Activated CD8-positive, alpha-beta T cell treated with anti-CD3 and anti-CD28 coated beads for 36 hours (primary cell): Measurements from ENCODE around the gene SMCO1. TPM values are rescaled to one million over a fixed set of nuclear protein-coding genes. Genes with fewer than 3 reads are reported as not detected.

Experiments used
- ATAC-seq: fragments of 200-7000 bp; cut with Tn5 transposase; one replicate; pipeline ENCODE4 v1.10.0; 2021; ENCODE audit warnings: mild to moderate bottlenecking, moderate library complexity
- CTCF ChIA-PET: fragments of 350-600 bp; sonication (Branson Sonifier 250); formaldehyde crosslinking; loops from one replicate; lab custom pipeline; 2021; ENCODE audit warnings: antibody characterized with exemption; lab: Charles Lee
- POLR2A ChIA-PET: fragments of 350-600 bp; sonication (Branson Sonifier 250); formaldehyde crosslinking; loops from one replicate; lab custom pipeline; 2021; ENCODE audit warnings: antibody characterized with exemption; lab: Charles Lee
- DNase-seq: peaks from one replicate; pipeline ENCODE4 v3.0.0-alpha.2; 2020
- H3K27ac Mint-ChIP-seq: one replicate; pipeline ENCODE4 v1.8.0; 2021; ENCODE audit warnings: mild to moderate bottlenecking, mixed read lengths
- H3K27me3 Mint-ChIP-seq: one replicate; pipeline ENCODE4 v1.8.0; 2021; ENCODE audit warnings: mixed read lengths
- H3K36me3 Mint-ChIP-seq: one replicate; pipeline ENCODE4 v1.8.0; 2021; ENCODE audit warnings: low read depth, mixed read lengths
- H3K4me1 Mint-ChIP-seq: one replicate; pipeline ENCODE4 v1.8.0; 2021; ENCODE audit warnings: low read depth, mixed read lengths
- H3K4me3 Mint-ChIP-seq: one replicate; pipeline ENCODE4 v1.8.0; 2021; ENCODE audit warnings: mild to moderate bottlenecking, moderate library complexity, mixed read lengths
- H3K9me3 Mint-ChIP-seq: one replicate; pipeline ENCODE4 v1.8.0; 2021; ENCODE audit warnings: mixed read lengths
- intact Hi-C: fragments of 100-400 bp; cut with micrococcal nuclease; formaldehyde crosslinking; loops from one replicate; pipeline ENCODE4 v1.10.0; 2022
- total RNA-seq, 2 experiments: library from RNA; stranded (reverse); gene quantifications; one replicate each; pipeline ENCODE4 v1.2.3, GENCODE V29; 2021
- TF ChIP-seq, protein P1 (sequence below): fragments of 200-600 bp; IDR thresholded peaks from one replicate; pipeline ENCODE4 v1.8.0; 2022; ENCODE audit warnings: antibody characterized with exemption, mild to moderate bottlenecking

The SMCO1 gene
- total RNA-seq, 2 experiments from 2014 or later, result not detected

- no peaks in the 10 kb centered on the region for H3K4me1 Mint-ChIP-seq
- peaks cover 48% of the 10 kb centered on the region for H3K9me3 Mint-ChIP-seq
- TF ChIP-seq, protein P1, sequence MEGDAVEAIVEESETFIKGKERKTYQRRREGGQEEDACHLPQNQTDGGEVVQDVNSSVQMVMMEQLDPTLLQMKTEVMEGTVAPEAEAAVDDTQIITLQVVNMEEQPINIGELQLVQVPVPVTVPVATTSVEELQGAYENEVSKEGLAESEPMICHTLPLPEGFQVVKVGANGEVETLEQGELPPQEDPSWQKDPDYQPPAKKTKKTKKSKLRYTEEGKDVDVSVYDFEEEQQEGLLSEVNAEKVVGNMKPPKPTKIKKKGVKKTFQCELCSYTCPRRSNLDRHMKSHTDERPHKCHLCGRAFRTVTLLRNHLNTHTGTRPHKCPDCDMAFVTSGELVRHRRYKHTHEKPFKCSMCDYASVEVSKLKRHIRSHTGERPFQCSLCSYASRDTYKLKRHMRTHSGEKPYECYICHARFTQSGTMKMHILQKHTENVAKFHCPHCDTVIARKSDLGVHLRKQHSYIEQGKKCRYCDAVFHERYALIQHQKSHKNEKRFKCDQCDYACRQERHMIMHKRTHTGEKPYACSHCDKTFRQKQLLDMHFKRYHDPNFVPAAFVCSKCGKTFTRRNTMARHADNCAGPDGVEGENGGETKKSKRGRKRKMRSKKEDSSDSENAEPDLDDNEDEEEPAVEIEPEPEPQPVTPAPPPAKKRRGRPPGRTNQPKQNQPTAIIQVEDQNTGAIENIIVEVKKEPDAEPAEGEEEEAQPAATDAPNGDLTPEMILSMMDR, result peak; percentile 75
- no peaks in the 10 kb centered on the region for H3K27me3 Mint-ChIP-seq
- H3K27ac Mint-ChIP-seq, result no peak overlapping the region
- H3K36me3 Mint-ChIP-seq, result peaks cover 15% of the 10 kb centered on the region
- ATAC-seq (peak; percentile 45), DNase-seq (peak; percentile 83)
- CTCF ChIA-PET, result interaction anchor here (0.5 to 5.1 kb wide), 11 partner anchors 9 to 441 kb away, joined by 3 to 31 read pairs (median 4); no protein-coding TSS in a partner anchor
- POLR2A ChIA-PET, result interaction anchor here (0.6 to 1.0 kb wide), 2 partner anchors 12 to 298 kb away, joined by 3 to 4 read pairs; no protein-coding TSS in a partner anchor
- intact Hi-C loops, result loop anchor here (5.0 kb wide), 1 partner anchor 267 kb away; no protein-coding TSS in a partner anchor
- H3K4me3 Mint-ChIP-seq, result no peak overlapping the region
Measured at GRCh38 chr3:196518966-196519717, 4.0 kb upstream of the SMCO1 start.

- peaks cover 48% of the 10 kb centered on the region for H3K9me3 Mint-ChIP-seq
Measured at GRCh38 chr3:196517919-196518318, 2.8 kb upstream of the SMCO1 start.

DNA sequence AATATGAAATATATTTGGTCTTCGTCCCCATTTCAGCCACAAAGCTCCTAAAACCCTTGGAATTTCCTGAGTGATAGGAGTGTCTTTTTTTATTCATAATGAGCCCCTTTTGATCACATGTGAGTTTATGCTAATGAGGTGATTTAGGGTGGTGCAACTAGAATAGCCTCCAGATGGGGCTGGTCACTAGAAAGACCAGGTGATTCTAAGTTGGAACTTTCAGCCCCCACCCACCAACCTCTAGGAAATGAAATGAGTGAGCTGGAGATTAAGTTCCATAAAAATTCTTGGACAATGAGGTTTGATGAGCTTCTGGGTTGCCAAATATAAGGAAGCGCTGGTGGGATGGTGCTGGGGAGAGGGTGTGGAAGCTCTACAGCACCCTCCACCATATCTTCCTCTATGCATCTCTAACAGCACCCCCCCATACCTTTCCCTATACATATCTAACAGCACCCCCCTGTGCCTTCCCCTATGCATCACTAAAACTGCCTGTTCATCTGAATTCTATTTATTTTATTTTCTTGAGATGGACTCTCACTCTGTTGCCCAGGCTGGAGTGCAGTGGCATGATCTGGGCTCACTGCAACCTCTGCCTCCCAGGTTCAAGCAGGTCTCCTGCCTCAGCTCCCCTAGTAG, 2.1 kb upstream of the SMCO1 start:
- POLR2A ChIA-PET, result no interaction called here
- DNase-seq (no peak), ATAC-seq (no peak)
- intact Hi-C loops, result loop anchor here (5.0 kb wide), 1 partner anchor 265 kb away; no protein-coding TSS in a partner anchor
- TF ChIP-seq, protein P1, result no peak
- CTCF ChIA-PET, result interaction anchor here (0.9 to 5.1 kb wide), 4 partner anchors 11 to 264 kb away, joined by 3 to 31 read pairs (median 4); no protein-coding TSS in a partner anchor
- no peak overlapping the region for H3K4me3 Mint-ChIP-seq
- peaks cover 16% of the 10 kb centered on the region for H3K36me3 Mint-ChIP-seq
- no peaks in the 10 kb centered on the region for H3K4me1 Mint-ChIP-seq
- no peak overlapping the region for H3K27ac Mint-ChIP-seq
- H3K27me3 Mint-ChIP-seq, result no peaks in the 10 kb centered on the region
- H3K9me3 Mint-ChIP-seq, result peaks cover 44% of the 10 kb centered on the region

More at GRCh38 chr3:196517919-196518318, 2.8 kb upstream of the SMCO1 start:
- no peaks in the 10 kb centered on the region for H3K27me3 Mint-ChIP-seq
- DNase-seq, result no peak
- TF ChIP-seq, protein P1, result no peak
- no peak overlapping the region for H3K4me3 Mint-ChIP-seq
- peaks cover 16% of the 10 kb centered on the region for H3K36me3 Mint-ChIP-seq
- ChIA-PET CTCF (interaction anchor here (0.9 to 5.1 kb wide), 4 partner anchors 10 to 264 kb away, joined by 3 to 31 read pairs (median 8); no protein-coding TSS in a partner anchor), POLR2A (no interaction called here)
- intact Hi-C loops, result loop anchor here (5.0 kb wide), 1 partner anchor 266 kb away; no protein-coding TSS in a partner anchor
- H3K27ac Mint-ChIP-seq, result no peak overlapping the region
- no peak for ATAC-seq
- no peaks in the 10 kb centered on the region for H3K4me1 Mint-ChIP-seq

DNA sequence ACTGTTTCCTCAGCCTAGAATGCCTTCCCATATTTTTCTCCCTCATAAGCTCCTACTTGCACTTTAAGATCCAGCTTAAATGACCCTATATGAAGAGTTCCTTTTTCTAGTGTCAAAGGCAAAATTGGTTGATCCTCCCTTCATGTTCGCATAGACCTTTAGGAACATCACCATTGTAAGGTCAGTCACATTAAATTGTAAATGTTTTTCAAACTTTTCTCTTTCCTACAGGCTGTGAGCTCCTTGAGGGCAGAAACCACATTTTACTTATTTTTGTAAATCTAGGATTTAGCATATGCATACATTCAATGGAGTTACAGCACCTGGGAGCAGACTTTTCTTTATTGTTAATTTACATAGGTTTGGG, 813 bp downstream of the SMCO1 start:
- H3K36me3 Mint-ChIP-seq, result peaks cover 5% of the 10 kb centered on the region
- DNase-seq (no peak), ATAC-seq (no peak)
- peaks cover 4% of the 10 kb centered on the region for H3K4me1 Mint-ChIP-seq
- TF ChIP-seq, protein P1, result no peak
- POLR2A ChIA-PET, result no interaction called here
- no peaks in the 10 kb centered on the region for H3K27me3 Mint-ChIP-seq
- intact Hi-C loops, result no loop called here
- CTCF ChIA-PET, result interaction anchor here (3.5 kb wide), 1 partner anchor 9 kb away, joined by 15 read pairs; no protein-coding TSS in a partner anchor
- H3K9me3 Mint-ChIP-seq, result peaks cover 18% of the 10 kb centered on the region
- H3K4me3 Mint-ChIP-seq, result no peak overlapping the region
- H3K27ac Mint-ChIP-seq, result no peak overlapping the region
